Purkinje cell (primary cell): ENCODE data around the gene PAX9. TPM values are rescaled to one million over a fixed set of nuclear protein-coding genes. Genes with fewer than 3 reads are reported as not detected.

Experiments used
- polyA plus RNA-seq: library from polyadenylated mRNA; unstranded; fragments of >200 nt; fragmentation: Nextera tagmentation; gene quantifications from 2 replicates; pipeline ENCODE4 v1.2.1, GENCODE V29; 2014

PAX9 gene
- 0.07 TPM in 1 of 2 replicates, not detected in the other for polyA plus RNA-seq

GRCh38 chr14:36661506-36662257, at the start of gene PAX9:
PAX9 (plus strand) TSS chr14:36661860; CDS start chr14:36662090, 230 bp downstream.

Other genes starting within 250 kb of the PAX9 start
- not detected in 2 replicates for gene NKX2-1, start 141.6 kb upstream of the PAX9 start, polyA plus RNA-seq
- gene NKX2-8, start 79.2 kb upstream of the PAX9 start, polyA plus RNA-seq = not detected in 2 replicates